CD4-positive, alpha-beta T cell treated with Interleukin-1 beta for 1 hour (primary cell): ENCODE measurements around the gene CLEC2B.

ENCODE experiments used
- DNase-seq, 2 donors: peaks; one replicate each; pipeline ENCODE4 v3.0.0-alpha.2; 2020 to 2022

CLEC2B gene

GRCh38 chr12:9868311-9868801 is 798 bp downstream of the CLEC2B start:
- DNase-seq: peak in 1 of 2 donors; percentile 27

- no peak for DNase-seq
Measured at GRCh38 chr12:9867531-9867930, 1.6 kb downstream of the CLEC2B start.

GRCh38 chr12:9866860-9867269 is 2.3 kb downstream of the CLEC2B start:
- no peak for DNase-seq

GRCh38 chr12:9864913-9865675 is 4.1 kb downstream of the CLEC2B start:
- peak in 1 of 2 donors; percentile 29 for DNase-seq

GRCh38 chr12:9858135-9858534 is 11.0 kb downstream of the CLEC2B start:
- DNase-seq: no peak

- no peak for DNase-seq
Measured at GRCh38 chr12:9856894-9857293, 12.3 kb downstream of the CLEC2B start.

GRCh38 chr12:9856151-9856550 is 13.0 kb downstream of the CLEC2B start:
- DNase-seq: no peak

GRCh38 chr12:9851927-9852326 is 17.2 kb downstream of the CLEC2B start:
- no peak for DNase-seq

GRCh38 chr12:9851050-9851449 is 18.1 kb downstream of the CLEC2B start:
- DNase-seq: no peak

GRCh38 chr12:9848899-9849298 is 20.3 kb downstream of the CLEC2B start:
- DNase-seq: no peak

- no peak for DNase-seq
Measured at GRCh38 chr12:9843407-9843806, 25.7 kb downstream of the CLEC2B start.

- DNase-seq: no peak
Measured at GRCh38 chr12:9831720-9832119, 37.4 kb downstream of the CLEC2B start.

GRCh38 chr12:9829982-9830381 is 39.2 kb downstream of the CLEC2B start:
- DNase-seq: no peak

- no peak for DNase-seq
Measured at GRCh38 chr12:9829483-9829882, 39.7 kb downstream of the CLEC2B start.

- DNase-seq: no peak
Measured at GRCh38 chr12:9827209-9827888, 41.8 kb downstream of the CLEC2B start, which contains the start of gene KLRF1. TSS of gene KLRF1 (plus strand) at chr12:9827481. CDS start at chr12:9827545, 64 bp downstream.

GRCh38 chr12:9820281-9820930 is 48.7 kb downstream of the CLEC2B start:
- DNase-seq: no peak

GRCh38 chr12:9813821-9814798 is 55.0 kb downstream of the CLEC2B start:
- peak; percentile 92 for DNase-seq

- DNase-seq: no peak
Measured at GRCh38 chr12:9811621-9812020, 57.5 kb downstream of the CLEC2B start.

GRCh38 chr12:9810671-9811070 is 58.5 kb downstream of the CLEC2B start:
- DNase-seq: no peak

GRCh38 chr12:9809866-9810265 is 59.3 kb downstream of the CLEC2B start:
- DNase-seq: no peak

- no peak for DNase-seq
Measured at GRCh38 chr12:9809338-9809737, 59.8 kb downstream of the CLEC2B start.

GRCh38 chr12:9808504-9808903 is 60.6 kb downstream of the CLEC2B start:
- DNase-seq: no peak
